ENCODE data around the gene OR10G2. TPM values are rescaled to one million over a fixed set of nuclear protein-coding genes. Genes with fewer than 3 reads are reported as not detected.
"Not testable (repeated sequence)": the region's sequence is repeated elsewhere in the genome, so short reads cannot be mapped to it uniquely, and the experiment has no call there.

OR10G2 gene
- not detected for polyA plus RNA-seq (ENCODE audit: insufficient read length in 10 of 10)
- long read RNA-seq, donor 1: 0 reads
- long read RNA-seq, donor 2: 0 reads
- long read RNA-seq, donor 3: 0 reads
- long read RNA-seq, donor 4: 0 reads
- long read RNA-seq, donor 5: 0 reads
- long read RNA-seq, donor 6: 0 reads
- long read RNA-seq, donor 7: 0 reads
- long read RNA-seq, donor 8: 0 reads
- long read RNA-seq, donor 9: 0 reads

- no peak for DNase-seq
These were observed at the start of gene OR10G2 for GRCh38 chr14:21634840-21635239. Gene OR10G2 (minus strand): TSS chr14:21634940. CDS start chr14:21634842, 98 bp downstream.

GRCh38 chr14:21680072-21680471, 45.3 kb upstream of the OR10G2 start:
- no peak for DNase-seq

GRCh38 chr14:21675566-21675965, 40.8 kb upstream of the OR10G2 start:
- DNase-seq: no peak

GRCh38 chr14:21673718-21674117, 39.0 kb upstream of the OR10G2 start, which contains the start of gene OR4E1:
Gene OR4E1 (minus strand): TSS chr14:21673818. CDS start chr14:21670935, 2,883 bp downstream.
- DNase-seq: no peak

- DNase-seq: no peak
These were observed 37.4 kb upstream of the OR10G2 start for GRCh38 chr14:21672116-21672515.

GRCh38 chr14:21671371-21671770, 36.6 kb upstream of the OR10G2 start:
- DNase-seq: no peak

GRCh38 chr14:21669284-21669683, 34.5 kb upstream of the OR10G2 start:
- no peak for DNase-seq

- no peak for DNase-seq
These were observed 33.6 kb upstream of the OR10G2 start for GRCh38 chr14:21668377-21668776.

GRCh38 chr14:21656980-21657379, 22.2 kb upstream of the OR10G2 start:
- DNase-seq: no peak

GRCh38 chr14:21654215-21654614, 19.5 kb upstream of the OR10G2 start:
- no peak for DNase-seq

- DNase-seq: no peak
These were observed 18.7 kb upstream of the OR10G2 start, which contains the start of gene OR4E2 for GRCh38 chr14:21653331-21653885. Gene OR4E2 (plus strand): TSS chr14:21653835. CDS start chr14:21665083, 11,248 bp downstream.

GRCh38 chr14:21652209-21652808, 17.6 kb upstream of the OR10G2 start:
- DNase-seq: no peak

- no peak for DNase-seq
These were observed 12.6 kb upstream of the OR10G2 start for GRCh38 chr14:21647380-21647779.

GRCh38 chr14:21643407-21643806, 8.7 kb upstream of the OR10G2 start:
- no peak for DNase-seq

- no peak for DNase-seq
These were observed 7.9 kb upstream of the OR10G2 start for GRCh38 chr14:21642683-21643082.

- DNase-seq: no peak
These were observed 3.7 kb downstream of the OR10G2 start for GRCh38 chr14:21631084-21631483.

- not testable (repeated sequence) for DNase-seq
These were observed 4.2 kb downstream of the OR10G2 start for GRCh38 chr14:21630503-21630902.

- no peak for DNase-seq
These were observed 8.1 kb downstream of the OR10G2 start for GRCh38 chr14:21626491-21627230.

GRCh38 chr14:21617614-21618013, 17.1 kb downstream of the OR10G2 start:
- DNase-seq: no peak

- no peak for DNase-seq
These were observed 20.5 kb downstream of the OR10G2 start for GRCh38 chr14:21614240-21614639.

GRCh38 chr14:21612324-21612723, 22.4 kb downstream of the OR10G2 start:
- no peak for DNase-seq

- DNase-seq: not testable (repeated sequence)
These were observed 32.6 kb downstream of the OR10G2 start for GRCh38 chr14:21602181-21602580.

- DNase-seq: no peak
These were observed 45.4 kb downstream of the OR10G2 start for GRCh38 chr14:21589317-21589716.

Data from muscle of back (tissue), 13 donors.